DOHH2 (cell line): Measurements from ENCODE around the gene MLF1.

Experiments
- H3F3A ChIP-seq: fragments of 200-600 bp; sonication (generic), shearing (Covaris generic); 2 replicates; pipeline ENCODE4 v1.6.0; 2016; ENCODE audit warnings: antibody characterized with exemption, mild to moderate bottlenecking; ENCODE audit not compliant: control insufficient read depth, insufficient read depth
- H3K27ac ChIP-seq: fragments of 200-600 bp; sonication (generic); 2 replicates; pipeline ENCODE4 v1.5.1; 2014; ENCODE audit warnings: low read depth, mild to moderate bottlenecking, low read length, moderate library complexity
- H3K27me3 ChIP-seq: fragments of 200-600 bp; sonication (generic); 2 replicates; pipeline ENCODE4 v1.6.1; 2014; ENCODE audit warnings: mild to moderate bottlenecking, low read length, mixed read lengths; ENCODE audit not compliant: control insufficient read depth
- H3K36me3 ChIP-seq: fragments of 200-600 bp; sonication (generic); 2 replicates; pipeline ENCODE4 v1.6.1; 2014; ENCODE audit warnings: mild to moderate bottlenecking, low read length, moderate library complexity, mixed read lengths; ENCODE audit not compliant: control insufficient read depth
- H3K4me1 ChIP-seq: fragments of 200-600 bp; sonication (generic); 2 replicates; pipeline ENCODE4 v1.6.1; 2014; ENCODE audit warnings: mild to moderate bottlenecking, low read length, mixed read lengths; ENCODE audit not compliant: control insufficient read depth
- H3K4me2 ChIP-seq: fragments of 200-600 bp; sonication (generic); 2 replicates; pipeline ENCODE4 v1.6.0; 2014; ENCODE audit warnings: mild to moderate bottlenecking, low read length, moderate library complexity
- H3K4me3 ChIP-seq: fragments of 200-600 bp; sonication (generic); 2 replicates; pipeline ENCODE4 v1.5.1; 2014; ENCODE audit warnings: mild to moderate bottlenecking, low read length, mixed read lengths
- H3K79me2 ChIP-seq: fragments of 200-600 bp; sonication (generic); 2 replicates; pipeline ENCODE4 v1.6.1; 2014; ENCODE audit warnings: mild to moderate bottlenecking, low read length, mixed read lengths; ENCODE audit not compliant: control insufficient read depth
- H3K9me2 ChIP-seq: fragments of 200-600 bp; sonication (generic); replicated peaks from 2 replicates; pipeline ENCODE4 v1.6.1; 2014; ENCODE audit warnings: mild to moderate bottlenecking, low read length, mixed read lengths; ENCODE audit not compliant: control insufficient read depth
- H3K9me3 ChIP-seq: fragments of 200-600 bp; sonication (generic); 2 replicates; pipeline ENCODE4 v1.6.1; 2014; ENCODE audit warnings: antibody characterized with exemption, low read length, mixed read lengths; ENCODE audit not compliant: control insufficient read depth, insufficient read depth
- H4K20me1 ChIP-seq: fragments of 200-600 bp; sonication (generic); 2 replicates; pipeline ENCODE4 v1.6.0; 2014; ENCODE audit warnings: low read depth, mild to moderate bottlenecking, antibody characterized with exemption, low read length, moderate library complexity; ENCODE audit not compliant: control insufficient read depth, insufficient read depth
- CTCF ChIP-seq: fragments of 200-600 bp; sonication (generic); IDR thresholded peaks from one replicate; pipeline ENCODE4 v1.5.1; 2014; ENCODE audit warnings: antibody characterized with exemption, mild to moderate bottlenecking, low read depth, low read length; ENCODE audit not compliant: poor library complexity, severe bottlenecking
- EZH2phosphoT487 ChIP-seq: fragments of 200-600 bp; sonication (generic); IDR thresholded peaks from 2 replicates; pipeline ENCODE4 v1.6.1; 2017; ENCODE audit warnings: borderline replicate concordance, mild to moderate bottlenecking, antibody characterized with exemption, low read length, moderate library complexity, mixed read lengths

MLF1 gene

GRCh38 chr3:158652463-158652862 lies 81.5 kb downstream of the MLF1 start:
- no peak overlapping the region for H3K4me3 ChIP-seq
- no peaks in the 10 kb centered on the region for H3K4me1 ChIP-seq
- TF ChIP-seq EZH2phosphoT487: no peak
- no peak for TF ChIP-seq CTCF
- H3K9me2 ChIP-seq: no peaks in the 10 kb centered on the region
- H3K79me2 ChIP-seq: peaks cover 11% of the 10 kb centered on the region
- H3F3A ChIP-seq: 0 out of 2 replicates have a peak, but pooled peaks cover 3% of the 10 kb centered on the region
- H3K36me3 ChIP-seq: peaks cover 76% of the 10 kb centered on the region
- no peak overlapping the region for H3K4me2 ChIP-seq
- no peaks in the 10 kb centered on the region for H3K27me3 ChIP-seq
- no peak overlapping the region for H3K27ac ChIP-seq
- no peaks in the 10 kb centered on the region for H3K9me3 ChIP-seq
- H4K20me1 ChIP-seq: no peaks in the 10 kb centered on the region
